Right renal cortex interstitium (tissue), 3 donors: Measurements from ENCODE around the gene GOLGA8M. TPM values are rescaled to one million over a fixed set of nuclear protein-coding genes. Genes with fewer than 3 reads are reported as not detected.
"Not testable (repeated sequence)": the region's sequence is repeated elsewhere in the genome, so short reads cannot be mapped to it uniquely, and the experiment has no call there.

Experiments
- DNase-seq, 3 donors: peaks; one replicate each; pipeline ENCODE4 v3.0.0-alpha.2; 2013; ENCODE audit warnings: low read depth in 3 of 3, low spot score in 2 of 3
- polyA plus RNA-seq, 3 donors: library from polyadenylated mRNA; unstranded; fragments of 120-200 nt; gene quantifications; one replicate each; pipeline ENCODE4 v1.2.1, GENCODE V29; 2013; ENCODE audit not compliant: insufficient read length in 3 of 3

The GOLGA8M gene
- polyA plus RNA-seq, 3 donors = 1.7 to 3.1 (median 2.8) TPM

- not testable (repeated sequence) for DNase-seq
Observed at GRCh38 chr15:28664575-28664974, 47.6 kb downstream of the GOLGA8M start.

GRCh38 chr15:28663717-28664116 is 48.5 kb downstream of the GOLGA8M start:
- not testable (repeated sequence) for DNase-seq

DNA sequence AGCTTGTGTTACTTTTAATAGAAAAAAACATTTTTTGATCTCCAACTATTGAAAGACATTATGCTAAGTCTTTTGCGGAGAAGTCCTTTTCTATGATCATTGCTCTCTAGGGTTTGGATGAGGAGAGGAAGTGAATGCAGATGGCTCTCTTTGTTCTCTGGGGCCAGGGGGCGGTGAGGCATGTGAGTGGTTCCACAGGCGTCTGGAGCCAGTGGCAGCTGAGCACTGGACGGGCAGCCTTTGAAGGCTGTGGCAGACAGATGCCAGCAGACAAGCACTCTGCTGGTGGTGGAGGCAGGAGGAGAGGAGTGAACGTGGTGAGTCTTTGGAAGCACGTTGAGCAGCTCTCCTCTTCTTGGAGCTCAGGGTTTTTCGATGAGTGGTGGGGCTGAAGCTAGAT is 51.5 kb downstream of the GOLGA8M start:
- DNase-seq = not testable (repeated sequence)

GRCh38 chr15:28656018-28656360 is 56.2 kb downstream of the GOLGA8M start:
- not testable (repeated sequence) for DNase-seq

DNA sequence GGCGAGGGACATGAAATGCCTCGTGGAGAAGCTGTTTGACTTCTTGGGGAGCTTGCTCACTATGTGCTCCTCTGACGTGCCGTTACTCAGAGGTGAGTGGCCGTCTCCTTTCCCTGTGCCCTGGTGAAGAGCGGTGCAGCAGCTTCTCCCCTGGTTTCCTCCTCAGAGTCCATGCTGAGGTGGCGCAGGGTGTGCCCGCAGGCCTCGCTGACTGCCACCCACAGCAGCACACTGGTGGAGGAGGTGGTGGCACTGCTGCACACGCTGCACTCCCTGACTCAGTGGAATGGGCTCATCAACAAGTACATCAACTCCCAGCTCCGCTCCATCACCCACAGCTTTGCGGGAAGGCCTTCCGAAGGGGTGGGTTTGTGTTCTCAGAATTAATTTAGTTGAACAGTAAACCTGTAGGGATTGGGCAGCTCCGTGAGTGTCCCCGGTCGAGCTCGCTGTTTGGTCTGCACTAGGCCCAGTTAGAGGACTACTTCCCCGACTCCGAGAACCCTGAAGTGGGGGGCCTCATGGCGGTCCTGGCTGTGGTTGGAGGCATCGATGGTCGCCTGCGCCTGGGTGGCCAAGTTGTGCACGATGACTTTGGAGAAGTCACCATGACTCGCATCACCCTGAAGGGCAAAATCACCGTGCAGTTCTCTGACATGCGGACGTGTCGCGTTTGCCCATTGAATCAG is 56.7 kb downstream of the GOLGA8M start:
- DNase-seq = not testable (repeated sequence)

GRCh38 chr15:28654194-28654593 is 58.0 kb downstream of the GOLGA8M start:
- DNase-seq = not testable (repeated sequence)

DNA sequence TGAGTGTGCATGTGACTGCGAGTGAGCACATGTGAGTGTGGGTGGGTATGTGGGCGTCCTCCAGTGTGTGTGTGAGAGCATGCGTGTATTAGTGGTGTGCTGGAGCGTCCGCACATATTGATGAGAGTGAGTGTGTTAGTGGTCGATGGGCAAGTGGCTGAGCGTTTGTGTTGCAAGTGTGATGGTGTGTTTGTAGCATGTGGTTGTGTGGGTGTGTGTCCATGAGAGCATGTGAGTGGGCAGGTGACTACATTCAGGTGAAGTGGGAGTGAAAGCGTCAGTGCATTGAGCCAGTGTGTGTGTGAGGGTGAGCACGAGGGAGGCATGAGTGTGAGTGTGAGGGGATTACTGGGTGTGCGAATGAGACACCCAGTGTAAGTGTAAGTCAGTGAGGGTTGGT is 59.7 kb downstream of the GOLGA8M start:
- not testable (repeated sequence) for DNase-seq

Other genes with a start within 250 kb of the GOLGA8M start
- under 1 TPM in 2 of 3 donors, not detected in 1; 0.03 to 0.12 TPM for gene GOLGA8G, start 179.4 kb downstream of the GOLGA8M start, polyA plus RNA-seq
- not detected for gene GOLGA6L25, start 158.9 kb downstream of the GOLGA8M start, polyA plus RNA-seq
- under 1 TPM; 0.08 to 0.32 (median 0.17) TPM for gene GOLGA6L7, start 136.2 kb upstream of the GOLGA8M start, polyA plus RNA-seq
- 10 to 100 TPM; 10.8 to 12.0 (median 11.8) TPM for gene APBA2, start 173.6 kb upstream of the GOLGA8M start, polyA plus RNA-seq